HCT116 (cell line): ENCODE data around the gene PSMC3IP. TPM values are rescaled to one million over a fixed set of nuclear protein-coding genes. Genes with fewer than 3 reads are reported as not detected.

Experiments
- ATAC-seq: fragments of 200-7000 bp; cut with Tn5 transposase; 2 replicates; pipeline ENCODE4 v1.9.1; 2020; ENCODE audit warnings: mild to moderate bottlenecking, moderate library complexity
- BruUV-seq: library from RNA; stranded (reverse); fragments of 400-500 nt; replicated peaks from 2 replicates; lab custom pipeline; 2021; lab: Mats Ljungman, UMichigan
- CTCF ChIA-PET: fragments of 300-600 bp; sonication (Branson Sonifier 250); formaldehyde crosslinking; loops from one replicate; lab custom pipeline; 2021; ENCODE audit warnings: antibody characterized with exemption; lab: Charles Lee
- POLR2A ChIA-PET: fragments of 300-600, 350-600 bp; sonication (Branson Sonifier 250); formaldehyde crosslinking; loops from one replicate; lab custom pipeline; 2021; ENCODE audit warnings: antibody characterized with exemption; lab: Charles Lee
- RAD21 ChIA-PET, 2 experiments: fragments of 300-600 bp; sonication (Branson Sonifier 250); formaldehyde crosslinking; loops; one replicate each; lab custom pipeline; 2023; ENCODE audit warnings: low total read pairs in 2 of 2; ENCODE audit not compliant: uncharacterized antibody in 2 of 2, unreplicated experiment in 2 of 2, low non-redundant PET in 1 of 2; lab: Charles Lee
- DNase-seq: peaks from one replicate; pipeline ENCODE4 v3.0.0-alpha.2; 2010; ENCODE audit warnings: low read depth, low spot score
- H2AFZ ChIP-seq: fragments of 200-600 bp; shearing (Covaris generic), sonication (generic); 2 replicates; pipeline ENCODE4 v1.6.1; 2017; ENCODE audit warnings: low read depth, mixed run types, mixed read lengths, antibody characterized with exemption, low read length; ENCODE audit not compliant: poor library complexity, severe bottlenecking
- H3K27ac ChIP-seq: 2 replicates; pipeline ENCODE4 v1.5.1; 2012; ENCODE audit warnings: low read depth, low read length
- H3K27me3 ChIP-seq: fragments of 200-600 bp; sonication (generic); 2 replicates; pipeline ENCODE4 v1.6.1; 2016; ENCODE audit warnings: mixed run types, low read length, mixed read lengths; ENCODE audit not compliant: insufficient read depth
- H3K36me3 ChIP-seq, 2 experiments: fragments of 200-500 bp in 1 of 2; fragments of 200-600 bp in 1 of 2; sonication (Bioruptor generic) in 1 of 2; sonication (generic) in 1 of 2; 2 replicates each; pipeline versions ENCODE4 v1.5.1 to v1.6.1; 2014 to 2016; ENCODE audit warnings: low read length in 2 of 2, inconsistent platforms in 1 of 2, mixed read lengths in 1 of 2, mixed run types in 1 of 2; ENCODE audit not compliant: insufficient read depth in 2 of 2, control insufficient read depth in 1 of 2
- H3K4me1 ChIP-seq, 2 experiments: fragments of 200-600 bp in 1 of 2; sonication (generic) in 1 of 2; 2 replicates each; pipeline versions ENCODE4 v1.5.1 to v1.6.1; 2012 to 2017; ENCODE audit warnings: low read length in 2 of 2, inconsistent platforms in 1 of 2, mild to moderate bottlenecking in 1 of 2, mixed read lengths in 1 of 2, mixed run types in 1 of 2, moderate library complexity in 1 of 2; ENCODE audit not compliant: insufficient read depth in 2 of 2, control insufficient read depth in 1 of 2
- H3K4me2 ChIP-seq: fragments of 200-600 bp; sonication (generic); 2 replicates; pipeline ENCODE4 v1.6.1; 2017; ENCODE audit warnings: mixed run types, low read length, mixed read lengths
- H3K4me3 ChIP-seq, 2 experiments: fragments of 200-600 bp in 1 of 2; sonication (generic) in 1 of 2; replicated peaks in 1 of 2; 2 replicates each; pipeline ENCODE4 v1.5.1; 2011 to 2016; ENCODE audit warnings: low read length in 2 of 2, control low read depth in 1 of 2, low read depth in 1 of 2, mild to moderate bottlenecking in 1 of 2, mixed read lengths in 1 of 2, mixed run types in 1 of 2
- H3K79me2 ChIP-seq: fragments of 200-600 bp; sonication (generic); 2 replicates; pipeline ENCODE4 v1.6.1; 2017; ENCODE audit warnings: mild to moderate bottlenecking, mixed run types, low read length, moderate library complexity, mixed read lengths; ENCODE audit not compliant: insufficient read depth
- H3K9ac ChIP-seq: fragments of 200-600 bp; sonication (generic); 2 replicates; pipeline ENCODE4 v1.6.1; 2016; ENCODE audit warnings: low read length, mixed read lengths
- H3K9me2 ChIP-seq: fragments of 200-600 bp; sonication (generic), shearing (Covaris generic); 2 replicates; pipeline ENCODE4 v1.6.1; 2017; ENCODE audit warnings: mixed run types, mild to moderate bottlenecking, moderate library complexity; ENCODE audit not compliant: insufficient read depth
- H3K9me3 ChIP-seq, 2 experiments: fragments of 200-500 bp in 1 of 2; fragments of 200-600 bp in 1 of 2; sonication (Bioruptor generic) in 1 of 2; sonication (generic) in 1 of 2; 2 replicates each; pipeline ENCODE4 v1.6.1; 2014 to 2017; ENCODE audit warnings: low read length in 2 of 2, mixed read lengths in 2 of 2, inconsistent platforms in 1 of 2, low read depth in 1 of 2, mild to moderate bottlenecking in 1 of 2, mixed run types in 1 of 2, moderate library complexity in 1 of 2; ENCODE audit not compliant: control insufficient read depth in 1 of 2, insufficient read depth in 1 of 2
- H4K20me1 ChIP-seq: fragments of 200-600 bp; sonication (generic), shearing (Covaris generic); 2 replicates; pipeline ENCODE4 v1.6.1; 2017; ENCODE audit warnings: mixed run types, mild to moderate bottlenecking, moderate library complexity; ENCODE audit not compliant: insufficient read depth
- ATF3 ChIP-seq: IDR thresholded peaks from 2 replicates; pipeline ENCODE4 v1.6.1; 2012
- CEBPB ChIP-seq: IDR thresholded peaks from 2 replicates; pipeline ENCODE4 v1.6.1; 2012; ENCODE audit warnings: low read depth
- CTCF ChIP-seq, 3 experiments: fragments of 200-600 bp in 1 of 3; sonication (generic) in 1 of 3; IDR thresholded peaks in 2 of 3; conservative IDR thresholded peaks in 1 of 3; 2 replicates each; pipeline ENCODE4 v1.5.1; 2012 to 2017; ENCODE audit warnings: low read depth in 2 of 3, low read length in 2 of 3, antibody characterized with exemption in 1 of 3, borderline replicate concordance in 1 of 3, control low read depth in 1 of 3, mild to moderate bottlenecking in 1 of 3, mixed read lengths in 1 of 3, mixed run types in 1 of 3, moderate library complexity in 1 of 3; ENCODE audit not compliant: insufficient read depth in 1 of 3
- EGR1 ChIP-seq: IDR thresholded peaks from 2 replicates; pipeline ENCODE4 v1.6.1; 2012; ENCODE audit warnings: low read depth
- EZH2 ChIP-seq: fragments of 200-600 bp; sonication (generic); IDR thresholded peaks from 2 replicates; pipeline ENCODE4 v1.6.1; 2017; ENCODE audit warnings: antibody characterized with exemption, mixed run types
- FOSL1 ChIP-seq: IDR thresholded peaks from 2 replicates; pipeline ENCODE4 v1.6.1; 2012; ENCODE audit warnings: low read depth
- JUND ChIP-seq: IDR thresholded peaks from 2 replicates; pipeline ENCODE4 v1.6.1; 2012
- MAX ChIP-seq: IDR thresholded peaks from 2 replicates; pipeline ENCODE4 v1.6.1; 2012
- POLR2A ChIP-seq: IDR thresholded peaks from 2 replicates; pipeline ENCODE4 v1.7.0; 2011; ENCODE audit warnings: borderline replicate concordance; ENCODE audit not compliant: insufficient read depth, insufficient read length; ENCODE audit errors: extremely low read depth
- RAD21 ChIP-seq: IDR thresholded peaks from 2 replicates; pipeline ENCODE4 v1.6.1; 2012; ENCODE audit warnings: low read depth, mild to moderate bottlenecking
- REST ChIP-seq: IDR thresholded peaks from 2 replicates; pipeline ENCODE4 v1.6.1; 2012; ENCODE audit warnings: low read depth
- SIN3A ChIP-seq: IDR thresholded peaks from 2 replicates; pipeline ENCODE4 v1.6.1; 2012; ENCODE audit warnings: low read depth
- SP1 ChIP-seq: IDR thresholded peaks from 2 replicates; pipeline ENCODE4 v1.6.1; 2012; ENCODE audit warnings: low read depth
- TCF7L2 ChIP-seq: IDR thresholded peaks from 2 replicates; pipeline ENCODE4 v1.7.0; 2011; ENCODE audit warnings: borderline replicate concordance, inconsistent platforms; ENCODE audit not compliant: insufficient read depth, insufficient read length; ENCODE audit errors: extremely low read depth
- YY1 ChIP-seq: IDR thresholded peaks from 2 replicates; pipeline ENCODE4 v1.6.1; 2011; ENCODE audit warnings: low read length, low read depth, moderate library complexity, mild to moderate bottlenecking; ENCODE audit not compliant: insufficient replicate concordance; ENCODE audit errors: extremely low read depth
- ZFX ChIP-seq: fragments of 450-650 bp; IDR thresholded peaks from 2 replicates; pipeline ENCODE4 v1.6.1; 2017
- ZNF274 ChIP-seq: fragments of 200-500 bp; sonication (Bioruptor generic); IDR thresholded peaks from 2 replicates; pipeline ENCODE4 v1.6.1; 2014; ENCODE audit warnings: mild to moderate bottlenecking, low read depth, low read length, inconsistent platforms
- intact Hi-C: fragments of 100-400 bp; cut with micrococcal nuclease; formaldehyde crosslinking; loops from 2 replicates; pipeline ENCODE4 v1.10.0; 2022
- total RNA-seq: library from RNA; stranded (reverse); gene quantifications from one replicate; pipeline ENCODE4 v1.2.1, GENCODE V29; 2021; ENCODE audit not compliant: unreplicated experiment

PSMC3IP gene
- total RNA-seq, 1 experiment from 2014 or later: 24.3 TPM

- ChIA-PET CTCF (no interaction called here), RAD21 (no interaction called here), POLR2A (interaction anchor here (1.1 kb wide), 1 partner anchor 99 kb away, joined by 4 read pairs; no protein-coding TSS in a partner anchor)
- Histone ChIP-seq H3K9ac (no peak overlapping the region), H3K4me3 (no peak overlapping the region), H3K4me2 (no peak overlapping the region), H3K9me2 (no peaks in the 10 kb centered on the region), H4K20me1 (no peaks in the 10 kb centered on the region), H2AFZ (no peak overlapping the region), H3K9me3 (no peaks in the 10 kb centered on the region), H3K79me2 (no peaks in the 10 kb centered on the region), H3K36me3 (peaks cover 3 to 5% of the 10 kb centered on the region in 2 experiments; a peak in 2 of 4 replicates), H3K27ac (no peak overlapping the region), H3K4me1 (peaks cover 30 to 69% of the 10 kb centered on the region in 2 experiments), H3K27me3 (no peaks in the 10 kb centered on the region)
- ATAC-seq (no peak), DNase-seq (no peak)
- intact Hi-C loops: loop anchor here (5.0 to 10.0 kb wide), 2 partner anchors 408 to 500 kb away; partner anchors contain the start of gene NKIRAS2
- no TSS peak for BruUV-seq
- TF ChIP-seq CTCF (IDR thresholded peaks at IDR 0.05 in 2 of 3, conservative IDR thresholded peaks at IDR 0.05 in 1 of 3; ENCODE audit: borderline replicate concordance in 1 of 3, insufficient read depth in 1 of 3, low read depth in 2 of 3, low read length in 2 of 3): no peak
- no peak for TF ChIP-seq CEBPB
- no peak for TF ChIP-seq FOSL1
- no peak for TF ChIP-seq ATF3
- TF ChIP-seq MAX: no peak
- TF ChIP-seq SIN3A: no peak
- TF ChIP-seq SP1: no peak
- TF ChIP-seq ZNF274: no peak
- TF ChIP-seq RAD21: no peak
- no peak for TF ChIP-seq ZFX
- TF ChIP-seq TCF7L2: no peak
- TF ChIP-seq JUND: no peak
- TF ChIP-seq EZH2: no peak
- no peak for TF ChIP-seq REST
- TF ChIP-seq EGR1: no peak
- no peak for TF ChIP-seq POLR2A
- no peak for TF ChIP-seq YY1
Observed at GRCh38 chr17:42525221-42525620, 52.3 kb downstream of the PSMC3IP start.
